MM.1S (cell line): ENCODE data around the gene MEGF11.

ENCODE experiments used
- DNase-seq: peaks from one replicate; pipeline ENCODE4 v3.0.0-alpha.2; 2015
- H2AFZ ChIP-seq: fragments of 300-600 bp; sonication (generic); 2 replicates; pipeline ENCODE4 v1.6.0; 2016; ENCODE audit warnings: antibody characterized with exemption, low read length
- H3F3A ChIP-seq: fragments of 300-600 bp; sonication (generic); 2 replicates; pipeline ENCODE4 v1.6.1; 2016; ENCODE audit warnings: mild to moderate bottlenecking, antibody characterized with exemption, low read length, moderate library complexity, mixed read lengths; ENCODE audit not compliant: insufficient read depth
- H3K27ac ChIP-seq: fragments of 300-600 bp; sonication (generic); 2 replicates; pipeline ENCODE4 v1.5.1; 2016; ENCODE audit warnings: mild to moderate bottlenecking, low read length
- H3K27me3 ChIP-seq: fragments of 300-600 bp; sonication (generic); replicated peaks from 2 replicates; pipeline ENCODE4 v1.6.0; 2016; ENCODE audit warnings: low read length; ENCODE audit not compliant: insufficient read depth
- H3K36me3 ChIP-seq: fragments of 300-600 bp; sonication (generic); replicated peaks from 2 replicates; pipeline ENCODE4 v1.6.1; 2016; ENCODE audit warnings: mild to moderate bottlenecking, low read length, mixed read lengths; ENCODE audit not compliant: insufficient read depth
- H3K4me1 ChIP-seq: fragments of 300-600 bp; sonication (generic); 2 replicates; pipeline ENCODE4 v1.6.1; 2016; ENCODE audit warnings: low read length, mixed read lengths
- H3K4me2 ChIP-seq: fragments of 300-600 bp; sonication (generic); 2 replicates; pipeline ENCODE4 v1.6.0; 2016; ENCODE audit warnings: low read depth, low read length
- H3K4me3 ChIP-seq: fragments of 300-600 bp; sonication (generic); 2 replicates; pipeline ENCODE4 v1.5.1; 2016; ENCODE audit warnings: low read length, mixed read lengths
- H3K79me2 ChIP-seq: fragments of 300-600 bp; sonication (generic); 2 replicates; pipeline ENCODE4 v1.6.1; 2016; ENCODE audit warnings: mixed run types, low read length, mixed read lengths
- H3K9ac ChIP-seq: fragments of 300-600 bp; sonication (generic); 2 replicates; pipeline ENCODE4 v1.6.1; 2016; ENCODE audit warnings: low read length, mixed read lengths
- H3K9me2 ChIP-seq: fragments of 300-600 bp; sonication (generic); replicated peaks from 2 replicates; pipeline ENCODE4 v1.6.1; 2016; ENCODE audit warnings: mild to moderate bottlenecking, low read length, mixed read lengths; ENCODE audit not compliant: insufficient read depth
- H3K9me3 ChIP-seq: fragments of 300-600 bp; sonication (generic); replicated peaks from 2 replicates; pipeline ENCODE4 v1.6.1; 2016; ENCODE audit warnings: mild to moderate bottlenecking, low read length, mixed read lengths; ENCODE audit not compliant: insufficient read depth
- H4K20me1 ChIP-seq: fragments of 300-600 bp; sonication (generic); 2 replicates; pipeline ENCODE4 v1.6.1; 2016; ENCODE audit warnings: mild to moderate bottlenecking, low read length, moderate library complexity, mixed read lengths; ENCODE audit not compliant: insufficient read depth
- EZH2 ChIP-seq: fragments of 300-600 bp; sonication (generic); optimal IDR thresholded peaks from 2 replicates; pipeline ENCODE3; 2017; ENCODE audit warnings: low read depth, mild to moderate bottlenecking, antibody characterized with exemption, low read length, mixed read lengths
- EZH2phosphoT487 ChIP-seq: fragments of 300-600 bp; sonication (generic); IDR thresholded peaks from 2 replicates; pipeline ENCODE4 v1.6.1; 2018; ENCODE audit warnings: antibody characterized with exemption, low read length
- TF ChIP-seq, protein P1 (sequence below): fragments of 300-600 bp; sonication (generic); IDR thresholded peaks from 2 replicates; pipeline ENCODE4 v1.5.1; 2016; ENCODE audit warnings: antibody characterized with exemption, low read length, mixed read lengths

MEGF11 gene

DNA sequence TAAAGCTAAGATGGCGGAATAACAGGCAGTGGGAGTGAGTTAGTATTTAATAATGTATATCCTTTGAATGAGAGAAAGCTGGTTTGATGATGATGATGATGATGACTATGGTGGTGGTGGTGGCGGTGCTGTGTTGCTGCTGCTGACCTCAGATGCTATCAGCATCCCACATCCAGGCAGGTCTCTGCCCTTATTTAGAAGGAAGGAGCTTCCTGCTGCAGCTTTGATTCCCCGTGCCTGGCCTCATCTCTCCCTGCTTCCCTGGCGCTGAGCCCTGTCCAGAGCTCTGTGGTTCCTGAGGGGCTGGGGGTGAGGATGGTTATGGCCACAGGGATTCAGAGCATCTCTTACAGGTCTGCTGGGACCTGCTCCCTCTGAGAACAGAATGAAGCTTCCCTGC, 311.1 kb downstream of the MEGF11 start:
- H3K4me1 ChIP-seq = no peaks in the 10 kb centered on the region
- H3K9ac ChIP-seq = no peak overlapping the region
- H2AFZ ChIP-seq = no peak overlapping the region
- DNase-seq = no peak
- no peaks in the 10 kb centered on the region for H4K20me1 ChIP-seq
- H3K9me2 ChIP-seq = no peaks in the 10 kb centered on the region
- H3K27ac ChIP-seq = no peak overlapping the region
- H3K9me3 ChIP-seq = no peaks in the 10 kb centered on the region
- TF ChIP-seq, protein P1, sequence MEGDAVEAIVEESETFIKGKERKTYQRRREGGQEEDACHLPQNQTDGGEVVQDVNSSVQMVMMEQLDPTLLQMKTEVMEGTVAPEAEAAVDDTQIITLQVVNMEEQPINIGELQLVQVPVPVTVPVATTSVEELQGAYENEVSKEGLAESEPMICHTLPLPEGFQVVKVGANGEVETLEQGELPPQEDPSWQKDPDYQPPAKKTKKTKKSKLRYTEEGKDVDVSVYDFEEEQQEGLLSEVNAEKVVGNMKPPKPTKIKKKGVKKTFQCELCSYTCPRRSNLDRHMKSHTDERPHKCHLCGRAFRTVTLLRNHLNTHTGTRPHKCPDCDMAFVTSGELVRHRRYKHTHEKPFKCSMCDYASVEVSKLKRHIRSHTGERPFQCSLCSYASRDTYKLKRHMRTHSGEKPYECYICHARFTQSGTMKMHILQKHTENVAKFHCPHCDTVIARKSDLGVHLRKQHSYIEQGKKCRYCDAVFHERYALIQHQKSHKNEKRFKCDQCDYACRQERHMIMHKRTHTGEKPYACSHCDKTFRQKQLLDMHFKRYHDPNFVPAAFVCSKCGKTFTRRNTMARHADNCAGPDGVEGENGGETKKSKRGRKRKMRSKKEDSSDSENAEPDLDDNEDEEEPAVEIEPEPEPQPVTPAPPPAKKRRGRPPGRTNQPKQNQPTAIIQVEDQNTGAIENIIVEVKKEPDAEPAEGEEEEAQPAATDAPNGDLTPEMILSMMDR = no peak
- H3K4me3 ChIP-seq = no peak overlapping the region
- H3K79me2 ChIP-seq = no peaks in the 10 kb centered on the region
- H3K4me2 ChIP-seq = no peak overlapping the region
- H3F3A ChIP-seq = no peaks in the 10 kb centered on the region
- H3K27me3 ChIP-seq = no peaks in the 10 kb centered on the region; the same call in 1 of the 2 replicates
- no peaks in the 10 kb centered on the region for H3K36me3 ChIP-seq

DNA sequence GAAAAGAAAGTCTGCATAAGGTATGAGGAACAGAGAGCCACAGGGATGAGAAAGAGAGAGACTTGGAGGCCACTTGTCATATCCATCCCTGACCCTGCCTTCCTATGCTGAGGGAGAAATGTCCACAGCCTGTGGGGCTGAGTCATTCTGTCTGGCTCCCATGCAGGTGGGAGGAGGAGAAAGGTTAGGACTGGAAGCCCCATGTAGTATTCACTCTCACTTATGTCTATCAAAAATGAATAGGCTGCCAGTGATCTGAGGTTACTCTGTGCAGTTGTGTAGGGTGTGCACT, 313.0 kb downstream of the MEGF11 start:
- no peaks in the 10 kb centered on the region for H3K79me2 ChIP-seq
- DNase-seq = no peak
- no peaks in the 10 kb centered on the region for H3K27me3 ChIP-seq
- no peaks in the 10 kb centered on the region for H3K9me3 ChIP-seq
- H4K20me1 ChIP-seq = no peaks in the 10 kb centered on the region
- no peak overlapping the region for H2AFZ ChIP-seq
- no peak overlapping the region for H3K4me3 ChIP-seq
- no peak overlapping the region for H3K9ac ChIP-seq
- no peaks in the 10 kb centered on the region for H3K36me3 ChIP-seq
- H3F3A ChIP-seq = no peaks in the 10 kb centered on the region
- no peak overlapping the region for H3K4me2 ChIP-seq
- H3K4me1 ChIP-seq = no peaks in the 10 kb centered on the region
- no peaks in the 10 kb centered on the region for H3K9me2 ChIP-seq
- TF ChIP-seq EZH2 = no peak
- no peak for TF ChIP-seq EZH2phosphoT487
- TF ChIP-seq, protein P1 = no peak
- no peak overlapping the region for H3K27ac ChIP-seq

DNA sequence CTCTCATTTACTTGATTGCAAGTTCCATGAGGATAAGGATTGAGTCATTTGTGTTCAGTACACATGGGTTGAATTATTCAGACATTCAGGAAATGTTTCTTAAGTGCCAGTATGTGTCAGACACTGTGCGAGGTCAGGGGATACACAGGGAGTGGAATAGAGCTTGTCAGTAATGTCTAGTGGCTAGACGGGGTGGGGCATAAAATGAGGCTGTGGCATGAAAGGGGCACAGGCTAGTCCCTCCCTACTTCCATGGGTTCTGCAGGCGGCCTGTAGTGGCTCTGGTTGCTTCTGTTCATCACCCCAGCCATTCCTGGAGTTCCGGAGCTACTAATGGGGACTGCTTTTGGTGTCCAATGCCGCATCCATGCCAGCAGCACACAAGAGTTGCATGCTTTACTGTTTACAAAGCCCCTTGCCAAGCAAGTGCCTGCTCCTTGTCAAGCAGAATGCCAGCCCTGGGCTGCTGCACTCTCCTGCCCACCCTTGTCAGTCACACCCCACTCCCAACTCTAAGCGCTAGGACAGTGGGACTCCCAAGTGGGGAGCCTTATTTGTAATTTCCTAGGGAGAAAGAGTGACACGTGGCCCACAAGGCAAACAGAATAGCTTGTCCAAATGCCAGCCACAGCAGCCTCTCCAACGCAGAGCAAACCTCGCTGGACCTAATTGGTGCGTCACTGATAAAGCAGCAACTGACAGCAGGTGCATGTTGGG, 313.5 kb downstream of the MEGF11 start:
- Histone ChIP-seq H3K27me3 (no peaks in the 10 kb centered on the region), H4K20me1 (no peaks in the 10 kb centered on the region), H3K9me2 (no peaks in the 10 kb centered on the region), H3K79me2 (no peaks in the 10 kb centered on the region), H3K4me3 (no peak overlapping the region), H3K9me3 (no peaks in the 10 kb centered on the region), H3K4me2 (no peak overlapping the region), H3K9ac (no peak overlapping the region), H3K27ac (no peak overlapping the region), H3K36me3 (no peaks in the 10 kb centered on the region), H3K4me1 (no peaks in the 10 kb centered on the region), H2AFZ (no peak overlapping the region), H3F3A (no peaks in the 10 kb centered on the region)
- DNase-seq = no peak
- TF ChIP-seq EZH2 = no peak
- TF ChIP-seq EZH2phosphoT487 = no peak
- TF ChIP-seq, protein P1 = no peak
